Astrocyte of the spinal cord (primary cell): ENCODE data around the gene BOD1.
A peak's percentile ranks its signal among the peaks of the same experiment; 100 is the strongest.

Source experiments
- DNase-seq: peaks from one replicate; pipeline ENCODE4 v3.0.0; 2011; ENCODE audit warnings: low read depth, low spot score
- H3K4me3 ChIP-seq: 2 replicates; pipeline ENCODE4 v1.5.1; 2011; ENCODE audit warnings: low read depth, mild to moderate bottlenecking, low read length, moderate library complexity
- CTCF ChIP-seq: IDR thresholded peaks from 2 replicates; pipeline ENCODE4 v1.5.1; 2012; ENCODE audit warnings: low read depth, mild to moderate bottlenecking, low read length, inconsistent platforms
- in situ Hi-C: cut with HindIII; loops from 2 replicates; pipeline ENCODE4 v1.10.0; 2017; ENCODE audit warnings: low sequenced_read_pairs

The BOD1 gene

GRCh38 chr5:173620784-173621183, 4.3 kb upstream of the BOD1 start:
- no peak for DNase-seq
- in situ Hi-C loops = no loop called here
- no peak for TF ChIP-seq CTCF
- no peak overlapping the region for H3K4me3 ChIP-seq

- DNase-seq = peak; percentile 59
- in situ Hi-C loops = no loop called here
- H3K4me3 ChIP-seq = no peak overlapping the region
- TF ChIP-seq CTCF = peak; percentile 74
Measured at GRCh38 chr5:173618927-173619519, 2.6 kb upstream of the BOD1 start.

- H3K4me3 ChIP-seq = peak overlapping the region; percentile 85
- DNase-seq = peak; percentile 75
- in situ Hi-C loops = no loop called here
- TF ChIP-seq CTCF = peak; percentile 77
Measured at GRCh38 chr5:173615884-173616576, 420 bp downstream of the BOD1 start.

GRCh38 chr5:173614591-173614990, 1.9 kb downstream of the BOD1 start:
- H3K4me3 ChIP-seq = no peak overlapping the region
- in situ Hi-C loops = no loop called here
- TF ChIP-seq CTCF = no peak
- no peak for DNase-seq

GRCh38 chr5:173613433-173614159, 2.9 kb downstream of the BOD1 start:
- H3K4me3 ChIP-seq = no peak overlapping the region
- TF ChIP-seq CTCF = no peak
- no peak for DNase-seq
- in situ Hi-C loops = no loop called here

GRCh38 chr5:173612948-173613347, 3.5 kb downstream of the BOD1 start:
- in situ Hi-C loops = no loop called here
- DNase-seq = no peak
- TF ChIP-seq CTCF = no peak
- H3K4me3 ChIP-seq = no peak overlapping the region
